Measurements from ENCODE around the gene OR1M1.

The OR1M1 gene, protein sequence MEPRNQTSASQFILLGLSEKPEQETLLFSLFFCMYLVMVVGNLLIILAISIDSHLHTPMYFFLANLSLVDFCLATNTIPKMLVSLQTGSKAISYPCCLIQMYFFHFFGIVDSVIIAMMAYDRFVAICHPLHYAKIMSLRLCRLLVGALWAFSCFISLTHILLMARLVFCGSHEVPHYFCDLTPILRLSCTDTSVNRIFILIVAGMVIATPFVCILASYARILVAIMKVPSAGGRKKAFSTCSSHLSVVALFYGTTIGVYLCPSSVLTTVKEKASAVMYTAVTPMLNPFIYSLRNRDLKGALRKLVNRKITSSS

DNA sequence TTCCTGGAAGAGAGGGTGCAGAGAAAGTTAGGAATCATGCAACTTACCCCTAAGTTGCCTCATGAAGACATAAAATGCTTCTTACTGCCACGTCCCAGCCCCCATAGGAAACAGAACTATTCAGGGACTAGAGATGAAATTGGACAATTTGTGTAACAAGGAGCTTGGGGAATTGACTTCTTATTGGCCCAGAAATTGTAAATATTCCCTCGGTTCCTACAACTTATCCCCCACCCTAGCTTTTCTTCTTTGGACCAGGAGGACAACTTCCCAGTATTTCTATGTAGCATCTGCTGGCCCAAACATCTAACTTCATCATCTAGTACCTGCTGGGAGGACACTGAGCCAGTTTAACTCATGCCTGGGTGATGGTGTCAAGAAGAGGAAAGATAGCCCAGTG is at the start of gene OR1M1:
Gene OR1M1 (plus strand): TSS at position 301 of the 400 bp plus-strand sequence. CDS start 6,184 bp downstream, outside the sequence.
- TF ChIP-seq, protein P1, sequence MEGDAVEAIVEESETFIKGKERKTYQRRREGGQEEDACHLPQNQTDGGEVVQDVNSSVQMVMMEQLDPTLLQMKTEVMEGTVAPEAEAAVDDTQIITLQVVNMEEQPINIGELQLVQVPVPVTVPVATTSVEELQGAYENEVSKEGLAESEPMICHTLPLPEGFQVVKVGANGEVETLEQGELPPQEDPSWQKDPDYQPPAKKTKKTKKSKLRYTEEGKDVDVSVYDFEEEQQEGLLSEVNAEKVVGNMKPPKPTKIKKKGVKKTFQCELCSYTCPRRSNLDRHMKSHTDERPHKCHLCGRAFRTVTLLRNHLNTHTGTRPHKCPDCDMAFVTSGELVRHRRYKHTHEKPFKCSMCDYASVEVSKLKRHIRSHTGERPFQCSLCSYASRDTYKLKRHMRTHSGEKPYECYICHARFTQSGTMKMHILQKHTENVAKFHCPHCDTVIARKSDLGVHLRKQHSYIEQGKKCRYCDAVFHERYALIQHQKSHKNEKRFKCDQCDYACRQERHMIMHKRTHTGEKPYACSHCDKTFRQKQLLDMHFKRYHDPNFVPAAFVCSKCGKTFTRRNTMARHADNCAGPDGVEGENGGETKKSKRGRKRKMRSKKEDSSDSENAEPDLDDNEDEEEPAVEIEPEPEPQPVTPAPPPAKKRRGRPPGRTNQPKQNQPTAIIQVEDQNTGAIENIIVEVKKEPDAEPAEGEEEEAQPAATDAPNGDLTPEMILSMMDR (conservative IDR thresholded peaks at IDR 0.05; ENCODE audit: low read length) = no peak
- H3K4me3 ChIP-seq (ENCODE audit: low read length) = no peak within 1 kb of the TSS
- no peak for DNase-seq (ENCODE audit: low read depth)

DNA sequence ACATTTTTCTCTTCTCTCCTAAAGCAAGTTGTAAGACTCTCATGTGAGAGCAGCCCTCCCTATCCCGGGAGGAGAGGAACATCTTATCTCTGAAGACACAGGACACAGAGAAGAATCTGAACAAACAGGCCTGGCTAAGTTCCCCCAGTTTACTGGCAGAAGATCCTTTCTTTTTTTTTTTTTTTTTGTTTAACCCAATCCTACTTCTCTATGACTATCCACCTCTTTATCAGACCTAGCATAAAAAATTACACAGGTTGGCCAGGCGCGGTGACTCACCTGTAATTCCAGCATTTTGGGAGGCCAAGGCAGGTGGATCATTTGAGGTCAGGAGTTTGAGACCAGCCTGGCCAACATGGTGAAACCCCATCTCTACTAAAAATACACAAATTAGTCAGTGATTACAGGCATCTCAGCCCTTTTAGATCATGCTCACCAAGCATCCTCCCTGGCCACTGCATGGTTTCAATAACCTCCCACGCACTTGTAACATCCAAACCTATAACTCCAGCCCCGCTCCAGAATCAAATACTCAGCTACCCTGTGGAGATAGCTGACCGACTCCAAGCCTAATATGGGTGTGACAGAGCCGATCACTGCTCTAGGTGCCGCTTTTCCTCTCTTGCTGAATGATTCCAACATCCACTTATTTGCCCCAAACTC is 49.3 kb upstream of the OR1M1 start:
- TF ChIP-seq, protein P1 (conservative IDR thresholded peaks at IDR 0.05; ENCODE audit: low read length) = no peak
- H3K4me3 ChIP-seq (ENCODE audit: low read length) = no peak overlapping the region
- no peak for DNase-seq (ENCODE audit: low read depth)

DNA sequence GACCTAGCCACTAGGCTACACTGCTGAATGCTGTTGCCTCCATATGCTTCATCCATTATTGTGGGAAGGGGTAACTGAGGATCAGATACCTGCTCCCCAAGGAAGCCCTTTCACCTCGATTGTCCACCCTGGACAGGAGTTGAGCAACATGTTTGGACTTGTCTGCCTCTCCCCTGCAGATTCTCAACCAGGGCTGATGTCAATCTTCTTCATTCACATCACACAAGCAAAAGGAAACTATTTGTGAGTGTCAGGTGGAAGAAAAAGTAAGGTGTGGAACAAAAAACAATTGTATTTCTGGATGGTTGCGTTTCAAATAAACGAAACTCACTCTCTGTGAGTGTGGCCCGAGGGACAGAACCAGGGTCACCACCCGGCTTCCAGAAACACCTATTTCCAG is 47.1 kb upstream of the OR1M1 start:
- TF ChIP-seq, protein P1 (conservative IDR thresholded peaks at IDR 0.05; ENCODE audit: low read length) = no peak
- no peak overlapping the region for H3K4me3 ChIP-seq (ENCODE audit: low read length)
- DNase-seq (ENCODE audit: low read depth) = no peak

DNA sequence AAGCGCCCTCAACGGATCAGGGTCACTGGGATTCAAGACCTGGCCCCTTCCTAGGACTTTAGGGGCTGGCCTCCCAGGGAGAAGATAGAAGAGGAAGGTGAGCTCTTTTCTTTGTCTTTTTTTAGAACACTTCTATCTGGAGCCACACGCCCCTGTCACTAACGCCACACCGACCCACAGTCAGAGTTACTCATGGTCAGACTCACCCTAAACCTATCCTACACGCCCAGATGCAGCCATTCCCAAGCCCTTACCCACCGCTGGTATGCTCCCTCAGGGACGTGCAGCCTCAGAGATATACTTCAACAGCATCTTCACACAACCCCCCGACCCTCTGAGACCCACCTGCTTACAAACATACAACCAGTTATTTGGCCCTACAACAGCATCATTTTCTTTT is 46.7 kb upstream of the OR1M1 start:
- no peak overlapping the region for H3K4me3 ChIP-seq (ENCODE audit: low read length)
- TF ChIP-seq, protein P1 (conservative IDR thresholded peaks at IDR 0.05; ENCODE audit: low read length) = no peak
- no peak for DNase-seq (ENCODE audit: low read depth)

DNA sequence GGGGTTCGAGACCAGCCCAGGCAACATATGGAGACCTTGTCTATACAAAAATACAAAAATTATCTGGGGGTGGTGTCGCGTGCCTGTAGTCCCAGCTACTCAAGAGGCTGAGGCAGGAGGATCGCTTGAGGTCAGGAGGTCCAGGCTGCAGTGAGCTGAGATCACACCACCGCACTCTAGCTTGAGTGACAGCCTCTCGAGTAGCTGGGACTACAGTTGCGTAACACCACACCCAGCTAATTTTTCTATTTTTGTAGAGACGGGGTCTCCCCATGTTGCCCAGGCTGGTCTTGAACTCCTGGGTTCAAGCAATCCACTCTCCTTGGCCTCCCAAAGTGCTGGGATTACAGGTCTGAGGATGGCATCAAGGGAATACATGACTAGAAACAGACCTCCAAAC is 45.8 kb upstream of the OR1M1 start:
- TF ChIP-seq, protein P1 (conservative IDR thresholded peaks at IDR 0.05; ENCODE audit: low read length) = no peak
- DNase-seq (ENCODE audit: low read depth) = no peak
- no peak overlapping the region for H3K4me3 ChIP-seq (ENCODE audit: low read length)

DNA sequence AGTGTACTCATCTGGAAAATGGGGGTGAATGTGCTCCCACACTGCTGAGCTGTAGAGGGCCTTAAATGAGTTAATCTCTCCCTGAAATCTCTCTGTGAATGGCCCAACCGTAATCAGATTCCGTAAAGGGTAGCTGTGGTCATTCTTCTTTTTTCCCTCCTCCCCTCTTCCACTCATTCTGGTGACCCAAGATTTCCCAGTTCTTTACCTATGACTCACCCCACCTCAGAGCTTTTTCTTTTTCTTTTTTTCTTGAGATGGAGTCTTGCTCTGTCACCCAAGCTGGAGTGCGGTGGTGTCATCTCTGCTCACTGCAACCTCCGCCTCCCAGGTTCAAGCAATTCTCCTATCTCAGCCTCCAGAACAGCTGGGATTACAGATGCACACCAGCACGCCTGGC is 43.3 kb upstream of the OR1M1 start:
- no peak for DNase-seq (ENCODE audit: low read depth)

More for the DNA sequence above, 43.3 kb upstream of the OR1M1 start:
- TF ChIP-seq, protein P1 (conservative IDR thresholded peaks at IDR 0.05; ENCODE audit: low read length) = no peak
- H3K4me3 ChIP-seq (ENCODE audit: low read length) = no peak overlapping the region
